Activated CD4-positive, alpha-beta T cell treated with anti-CD3 and anti-CD28 coated beads, Interleukin-2, amount 10 ng/mL, durations not matched to agents 7 days and 5 days (primary cell): ENCODE data around the gene DCBLD1. TPM values are rescaled to one million over a fixed set of nuclear protein-coding genes. Genes with fewer than 3 reads are reported as not detected.

ENCODE experiments used
- CTCF ChIA-PET: fragments of 350-600 bp; sonication (Branson Sonifier 250); formaldehyde crosslinking; loops from one replicate; lab custom pipeline; 2021; ENCODE audit warnings: antibody characterized with exemption; lab: Charles Lee
- POLR2A ChIA-PET: fragments of 350-600 bp; sonication (Branson Sonifier 250); formaldehyde crosslinking; loops from one replicate; lab custom pipeline; 2021; ENCODE audit warnings: antibody characterized with exemption; lab: Charles Lee
- DNase-seq: peaks from one replicate; pipeline ENCODE4 v3.0.0-alpha.2; 2020
- H3K27ac Mint-ChIP-seq: one replicate; pipeline ENCODE4 v1.8.0; 2021; ENCODE audit warnings: mild to moderate bottlenecking, moderate library complexity, mixed read lengths
- H3K27me3 Mint-ChIP-seq: one replicate; pipeline ENCODE4 v1.8.0; 2021; ENCODE audit warnings: mixed read lengths
- H3K36me3 Mint-ChIP-seq: one replicate; pipeline ENCODE4 v1.8.0; 2021; ENCODE audit warnings: low read depth, mixed read lengths
- H3K4me1 Mint-ChIP-seq: one replicate; pipeline ENCODE4 v1.8.0; 2021; ENCODE audit warnings: mixed read lengths
- H3K4me3 Mint-ChIP-seq: one replicate; pipeline ENCODE4 v1.8.0; 2021; ENCODE audit warnings: mild to moderate bottlenecking, moderate library complexity, mixed read lengths
- H3K9me3 Mint-ChIP-seq: one replicate; pipeline ENCODE4 v1.8.0; 2021; ENCODE audit warnings: mixed read lengths
- total RNA-seq, 2 experiments: library from RNA; stranded (reverse); gene quantifications; one replicate each; pipeline ENCODE4 v1.2.3, GENCODE V29; 2021

The DCBLD1 gene
- total RNA-seq, 2 experiments from 2014 or later = 3.7 to 5.1 TPM

DNA sequence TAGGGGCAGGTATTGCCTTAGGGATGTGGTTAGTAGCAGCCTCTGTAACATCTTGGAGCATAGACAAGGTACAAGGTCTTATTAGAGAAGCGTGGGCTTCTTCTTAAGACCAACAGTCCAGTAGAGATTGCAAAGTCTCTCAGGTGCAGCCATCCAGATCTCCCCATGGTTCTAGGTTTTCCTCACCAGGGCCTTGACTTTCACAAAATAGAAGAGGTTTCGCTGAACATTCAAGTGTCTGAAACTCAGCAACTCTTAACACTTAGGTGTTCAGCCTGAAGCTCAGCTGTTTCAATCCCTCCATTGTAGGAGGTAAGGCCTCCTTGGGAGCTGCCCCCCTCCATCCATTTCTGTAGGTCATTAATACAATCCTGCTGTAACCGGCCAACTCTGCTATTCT is 75.5 kb downstream of the DCBLD1 start:
- Mint-ChIP-seq H3K4me1 (peaks cover 2% of the 10 kb centered on the region), H3K27ac (no peak overlapping the region), H3K4me3 (no peak overlapping the region), H3K27me3 (peaks cover 6% of the 10 kb centered on the region), H3K9me3 (no peaks in the 10 kb centered on the region), H3K36me3 (peaks cover 6% of the 10 kb centered on the region)
- CTCF ChIA-PET = interaction anchor here (2.0 kb wide), 1 partner anchor 74 kb away, joined by 5 read pairs; no protein-coding TSS in a partner anchor
- DNase-seq = no peak
- POLR2A ChIA-PET = no interaction called here

- POLR2A ChIA-PET = no interaction called here
- no peak for DNase-seq
- H3K9me3 Mint-ChIP-seq = no peaks in the 10 kb centered on the region
Measured at GRCh38 chr6:117558818-117559217, 76.3 kb downstream of the DCBLD1 start.

DNA sequence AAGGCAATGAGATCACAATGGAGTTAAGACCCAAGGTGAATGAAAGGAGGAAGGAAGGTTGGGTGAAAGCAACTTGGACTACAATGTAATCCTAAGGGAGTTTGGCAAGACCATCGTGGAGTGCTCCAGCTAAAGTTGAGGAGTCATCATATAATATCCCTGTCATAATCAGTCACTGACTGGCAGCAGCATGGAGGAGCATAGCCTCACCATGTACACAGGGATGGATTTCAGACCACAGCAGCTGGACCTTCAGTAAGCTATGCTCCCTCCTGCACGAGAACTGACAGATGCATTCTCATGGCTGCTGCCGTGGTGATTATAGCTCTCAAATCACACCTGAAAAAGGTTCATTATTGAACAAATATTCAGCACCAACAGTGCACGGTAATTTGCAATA is 76.8 kb downstream of the DCBLD1 start:
- ChIA-PET CTCF (interaction anchor here (2.0 kb wide), 1 partner anchor 76 kb away, joined by 5 read pairs; no protein-coding TSS in a partner anchor), POLR2A (no interaction called here)
- H3K36me3 Mint-ChIP-seq = peaks cover 8% of the 10 kb centered on the region
- H3K27me3 Mint-ChIP-seq = peaks cover 6% of the 10 kb centered on the region
- peaks cover 2% of the 10 kb centered on the region for H3K4me1 Mint-ChIP-seq
- H3K4me3 Mint-ChIP-seq = no peak overlapping the region
- no peak for DNase-seq
- no peak overlapping the region for H3K27ac Mint-ChIP-seq
- no peaks in the 10 kb centered on the region for H3K9me3 Mint-ChIP-seq

More at GRCh38 chr6:117558818-117559217, 76.3 kb downstream of the DCBLD1 start:
- Mint-ChIP-seq H3K4me3 (no peak overlapping the region), H3K27ac (no peak overlapping the region), H3K4me1 (peaks cover 2% of the 10 kb centered on the region), H3K36me3 (peaks cover 8% of the 10 kb centered on the region), H3K27me3 (peaks cover 6% of the 10 kb centered on the region)
- CTCF ChIA-PET = interaction anchor here (2.0 kb wide), 1 partner anchor 75 kb away, joined by 5 read pairs; no protein-coding TSS in a partner anchor

GRCh38 chr6:117561128-117561527 is 78.7 kb downstream of the DCBLD1 start:
- Mint-ChIP-seq H3K36me3 (peaks cover 15% of the 10 kb centered on the region), H3K4me1 (no peaks in the 10 kb centered on the region), H3K9me3 (no peaks in the 10 kb centered on the region), H3K27ac (no peak overlapping the region), H3K27me3 (peaks cover 3% of the 10 kb centered on the region), H3K4me3 (no peak overlapping the region)
- DNase-seq = no peak
- ChIA-PET CTCF (no interaction called here), POLR2A (no interaction called here)

DNA sequence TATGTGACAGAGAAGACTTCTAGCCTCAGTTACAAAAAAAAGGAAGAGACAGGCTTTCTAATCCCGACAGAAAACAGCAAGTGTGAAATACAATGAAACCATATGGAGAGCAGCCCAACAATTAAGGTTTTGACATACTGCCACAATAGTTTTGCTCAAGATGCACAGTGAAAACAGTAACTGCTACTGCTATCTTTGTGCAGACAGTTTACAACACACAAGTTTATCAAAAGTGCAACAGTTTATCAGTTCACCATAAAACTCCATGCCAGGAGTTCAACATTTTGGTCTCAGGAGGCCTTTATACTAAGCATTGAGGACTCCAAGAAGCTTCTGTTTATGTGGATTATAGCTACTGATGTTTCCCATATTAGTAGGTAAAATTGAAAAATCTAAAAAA is 82.2 kb downstream of the DCBLD1 start:
- H3K36me3 Mint-ChIP-seq = peaks cover 27% of the 10 kb centered on the region
- POLR2A ChIA-PET = no interaction called here
- H3K4me1 Mint-ChIP-seq = peaks cover 2% of the 10 kb centered on the region
- CTCF ChIA-PET = no interaction called here
- no peaks in the 10 kb centered on the region for H3K27me3 Mint-ChIP-seq
- DNase-seq = no peak
- no peak overlapping the region for H3K27ac Mint-ChIP-seq
- no peak overlapping the region for H3K4me3 Mint-ChIP-seq
- H3K9me3 Mint-ChIP-seq = no peaks in the 10 kb centered on the region

DNA sequence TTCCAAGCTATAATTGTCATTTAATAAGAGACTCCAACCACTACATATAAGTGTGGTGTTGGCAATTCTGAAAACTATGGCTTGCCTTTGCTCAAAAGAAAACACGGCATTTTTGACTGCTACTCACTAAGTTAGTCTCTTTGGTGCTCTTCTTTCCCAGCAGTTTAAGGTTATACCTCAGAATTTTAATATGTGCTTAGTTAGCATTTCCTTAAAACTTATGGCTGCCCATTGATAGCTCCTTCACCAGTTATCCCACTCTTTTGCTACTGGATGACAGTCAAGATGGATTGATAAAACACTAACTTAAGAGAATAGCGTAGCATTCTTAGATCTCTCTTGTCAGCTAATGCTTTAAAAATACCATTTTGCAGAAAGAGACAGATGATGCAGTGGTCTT is 85.8 kb downstream of the DCBLD1 start:
- Mint-ChIP-seq H3K27ac (no peak overlapping the region), H3K27me3 (no peaks in the 10 kb centered on the region), H3K9me3 (no peaks in the 10 kb centered on the region), H3K36me3 (peaks cover 40% of the 10 kb centered on the region), H3K4me1 (peaks cover 2% of the 10 kb centered on the region), H3K4me3 (no peak overlapping the region)
- CTCF ChIA-PET = no interaction called here
- no peak for DNase-seq
- POLR2A ChIA-PET = no interaction called here

DNA sequence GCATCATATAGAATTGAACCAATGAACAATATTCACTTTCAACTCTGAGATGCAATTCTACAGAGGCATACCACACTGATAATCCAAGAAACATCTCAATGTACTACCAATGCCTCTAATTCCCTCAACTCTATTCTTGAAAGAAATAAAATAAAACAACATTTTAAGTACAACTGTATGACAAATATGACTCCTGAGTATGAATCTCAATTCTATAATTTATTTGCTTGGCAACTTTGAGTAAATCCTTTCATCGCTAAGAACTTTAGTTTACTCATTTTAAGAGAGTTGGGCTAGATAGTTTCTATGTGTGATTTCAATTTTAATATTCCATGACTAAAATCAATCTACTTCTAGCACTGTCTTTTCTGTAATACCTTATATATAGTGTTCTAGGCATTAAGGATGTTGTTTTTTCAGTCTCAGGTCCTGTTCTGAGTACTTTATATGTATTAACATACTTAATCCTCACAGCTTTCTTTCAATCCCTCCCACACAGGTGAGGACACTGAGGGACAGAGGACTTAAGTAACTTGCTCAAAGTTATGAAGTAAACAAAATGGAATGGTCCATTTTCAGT is 86.4 kb downstream of the DCBLD1 start:
- no peak overlapping the region for H3K27ac Mint-ChIP-seq
- ChIA-PET POLR2A (no interaction called here), CTCF (no interaction called here)
- H3K9me3 Mint-ChIP-seq = no peaks in the 10 kb centered on the region
- peaks cover 2% of the 10 kb centered on the region for H3K4me1 Mint-ChIP-seq
- H3K36me3 Mint-ChIP-seq = peaks cover 43% of the 10 kb centered on the region
- DNase-seq = no peak
- no peaks in the 10 kb centered on the region for H3K27me3 Mint-ChIP-seq
- no peak overlapping the region for H3K4me3 Mint-ChIP-seq

DNA sequence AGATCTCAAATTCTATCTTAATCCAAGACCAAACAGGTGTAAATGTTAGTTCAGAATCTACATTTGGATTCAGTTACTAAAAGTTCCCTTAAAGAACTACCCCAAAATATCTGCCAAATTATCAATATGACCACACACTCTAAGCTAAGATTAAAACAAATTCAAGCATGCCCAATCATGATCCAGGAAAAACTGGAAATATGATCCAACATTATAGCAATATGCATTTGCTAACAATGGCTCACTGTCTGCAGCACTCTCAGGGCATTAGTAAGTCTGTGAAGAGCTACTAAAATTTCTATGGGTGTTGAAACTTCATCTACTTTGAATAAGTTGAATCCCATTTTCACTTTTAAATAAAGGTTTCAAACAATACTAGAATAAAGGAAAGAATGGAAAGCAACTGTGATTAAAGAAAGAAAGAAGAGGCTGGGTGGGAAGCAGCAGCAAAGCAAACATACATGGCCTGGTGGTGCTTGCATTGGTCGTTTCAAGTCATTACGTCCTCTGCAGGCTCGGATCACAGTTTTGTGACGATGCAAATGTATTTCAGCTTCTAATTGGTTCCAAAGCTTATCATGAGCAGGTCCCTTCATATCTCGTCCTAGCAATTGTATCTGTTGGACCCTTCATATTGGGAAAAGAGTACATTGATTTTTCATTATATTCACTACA is 90.7 kb downstream of the DCBLD1 start:
- H3K27ac Mint-ChIP-seq = no peak overlapping the region
- no peak overlapping the region for H3K4me3 Mint-ChIP-seq
- peaks cover 2% of the 10 kb centered on the region for H3K4me1 Mint-ChIP-seq
- ChIA-PET CTCF (interaction anchor here (1.7 kb wide), 1 partner anchor 22 kb away, joined by 3 read pairs; no protein-coding TSS in a partner anchor), POLR2A (no interaction called here)
- H3K27me3 Mint-ChIP-seq = no peaks in the 10 kb centered on the region
- no peak for DNase-seq
- H3K36me3 Mint-ChIP-seq = peaks cover 36% of the 10 kb centered on the region
- H3K9me3 Mint-ChIP-seq = no peaks in the 10 kb centered on the region

- H3K27ac Mint-ChIP-seq = no peak overlapping the region
- peaks cover 33% of the 10 kb centered on the region for H3K36me3 Mint-ChIP-seq
- peaks cover 2% of the 10 kb centered on the region for H3K4me1 Mint-ChIP-seq
- no peak overlapping the region for H3K4me3 Mint-ChIP-seq
- no peak for DNase-seq
- ChIA-PET POLR2A (no interaction called here), CTCF (interaction anchor here (1.7 kb wide), 1 partner anchor 23 kb away, joined by 3 read pairs; no protein-coding TSS in a partner anchor)
- H3K27me3 Mint-ChIP-seq = no peaks in the 10 kb centered on the region
- H3K9me3 Mint-ChIP-seq = no peaks in the 10 kb centered on the region
Measured at GRCh38 chr6:117574198-117574597, 91.7 kb downstream of the DCBLD1 start.

DNA sequence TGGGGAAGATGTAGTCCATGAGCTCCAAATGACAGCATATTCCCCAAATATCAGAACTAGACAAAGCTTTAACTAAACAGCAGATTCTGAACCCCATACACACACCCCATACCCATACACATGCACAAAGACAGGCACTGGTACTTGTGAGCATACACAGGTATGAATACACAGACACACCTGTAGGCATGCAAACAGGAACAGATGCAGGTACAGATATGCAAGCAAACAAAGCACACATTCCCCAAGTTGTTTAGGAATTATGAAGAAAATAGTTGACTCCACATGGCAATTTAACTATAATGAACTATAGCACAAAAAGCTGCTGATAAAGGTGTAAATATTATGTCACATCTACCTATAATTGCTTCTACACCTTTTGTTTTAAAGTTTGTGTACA is 103.2 kb downstream of the DCBLD1 start:
- H3K9me3 Mint-ChIP-seq = no peaks in the 10 kb centered on the region
- no peak overlapping the region for H3K27ac Mint-ChIP-seq
- ChIA-PET POLR2A (interaction anchor here (0.7 kb wide), 1 partner anchor 284 kb away, joined by 3 read pairs; no protein-coding TSS in a partner anchor), CTCF (interaction anchor here (0.7 kb wide), 1 partner anchor 211 kb away, joined by 4 read pairs; no protein-coding TSS in a partner anchor)
- no peak for DNase-seq
- no peak overlapping the region for H3K4me3 Mint-ChIP-seq
- H3K36me3 Mint-ChIP-seq = peaks cover 38% of the 10 kb centered on the region
- H3K27me3 Mint-ChIP-seq = no peaks in the 10 kb centered on the region
- H3K4me1 Mint-ChIP-seq = peaks cover 10% of the 10 kb centered on the region

GRCh38 chr6:117590447-117590846 is 108.0 kb downstream of the DCBLD1 start:
- H3K4me1 Mint-ChIP-seq = peaks cover 8% of the 10 kb centered on the region
- H3K36me3 Mint-ChIP-seq = peaks cover 30% of the 10 kb centered on the region
- ChIA-PET CTCF (interaction anchor here (0.6 to 2.3 kb wide), 3 partner anchors 12 to 1933 kb away, joined by 4 to 5 read pairs (median 5); partner anchors contain the start of gene GOPC), POLR2A (no interaction called here)
- no peak for DNase-seq
- no peak overlapping the region for H3K27ac Mint-ChIP-seq
- no peaks in the 10 kb centered on the region for H3K9me3 Mint-ChIP-seq
- H3K27me3 Mint-ChIP-seq = no peaks in the 10 kb centered on the region
- H3K4me3 Mint-ChIP-seq = no peak overlapping the region

DNA sequence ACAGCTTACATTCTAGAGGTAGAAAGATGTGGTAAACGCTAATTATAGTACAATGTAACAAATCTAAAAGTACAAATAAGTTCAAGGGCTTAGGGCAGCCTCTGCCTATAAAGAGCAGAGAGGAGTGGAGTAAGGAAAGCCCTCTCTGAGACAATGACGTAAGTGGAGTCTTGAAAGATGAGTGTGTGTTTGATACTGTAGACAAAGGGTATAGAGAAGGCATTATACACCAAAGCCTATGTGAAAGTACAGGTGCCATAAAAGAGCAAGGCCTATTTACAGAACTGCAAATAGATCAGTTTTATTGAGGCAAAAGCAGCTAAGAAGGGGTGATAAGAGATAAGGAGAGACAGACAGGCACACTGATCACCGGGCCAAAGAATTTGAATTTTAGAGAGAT is 108.9 kb downstream of the DCBLD1 start:
- CTCF ChIA-PET = no interaction called here
- no peak overlapping the region for H3K4me3 Mint-ChIP-seq
- no peaks in the 10 kb centered on the region for H3K27me3 Mint-ChIP-seq
- DNase-seq = no peak
- peaks cover 36% of the 10 kb centered on the region for H3K36me3 Mint-ChIP-seq
- H3K9me3 Mint-ChIP-seq = peaks cover 6% of the 10 kb centered on the region
- peaks cover 6% of the 10 kb centered on the region for H3K4me1 Mint-ChIP-seq
- POLR2A ChIA-PET = no interaction called here
- no peak overlapping the region for H3K27ac Mint-ChIP-seq
